OCI-M2 (cell line): ENCODE measurements around the gene DENND1B.
"Not testable (repeated sequence)": the region's sequence is repeated elsewhere in the genome, so short reads cannot be mapped to it uniquely, and the experiment has no call there.

Experiments
- DNase-seq: peaks from one replicate; lab custom pipeline; 2025; ENCODE audit not compliant: unreplicated experiment; lab: John Stamatoyannopoulos, UW

Gene DENND1B

GRCh38 chr1:197783510-197783948, 8.2 kb upstream of the DENND1B start:
- DNase-seq = no peak

DNA sequence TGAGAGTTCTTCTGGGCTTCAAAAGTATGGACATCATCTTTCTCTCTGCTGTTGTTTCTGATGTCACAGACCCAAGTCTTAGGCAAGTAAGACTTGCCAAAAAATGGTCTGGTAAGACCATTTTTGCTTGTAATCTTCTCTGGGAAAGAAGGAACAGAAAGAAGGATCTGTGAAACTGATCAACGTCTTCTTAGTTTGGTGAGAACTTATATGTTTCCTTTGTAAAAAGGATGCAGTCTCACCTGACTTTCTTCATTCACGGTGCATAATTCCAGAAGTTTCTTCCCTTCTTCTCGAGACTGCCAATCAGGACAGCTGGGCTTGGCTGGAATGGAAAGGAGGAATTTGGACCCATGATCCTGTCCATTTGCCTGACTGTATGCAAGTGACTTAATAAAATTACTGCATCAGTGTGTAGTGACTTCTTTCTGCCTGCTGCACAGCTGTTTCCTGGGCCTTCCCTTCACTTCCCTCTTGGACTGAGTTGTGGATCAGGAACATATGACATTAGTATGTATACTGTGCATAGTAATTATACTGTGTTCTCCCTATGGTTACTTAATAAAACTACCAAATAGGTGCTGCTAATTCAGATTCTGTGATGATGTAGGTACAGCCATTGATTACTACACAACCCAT, 7.6 kb upstream of the DENND1B start:
- DNase-seq = no peak

GRCh38 chr1:197781968-197782721, 6.9 kb upstream of the DENND1B start:
- DNase-seq = no peak

- no peak for DNase-seq
Measured at GRCh38 chr1:197779921-197780320, 4.6 kb upstream of the DENND1B start.

- DNase-seq = no peak
Measured at GRCh38 chr1:197778366-197778945, 3.2 kb upstream of the DENND1B start.

DNA sequence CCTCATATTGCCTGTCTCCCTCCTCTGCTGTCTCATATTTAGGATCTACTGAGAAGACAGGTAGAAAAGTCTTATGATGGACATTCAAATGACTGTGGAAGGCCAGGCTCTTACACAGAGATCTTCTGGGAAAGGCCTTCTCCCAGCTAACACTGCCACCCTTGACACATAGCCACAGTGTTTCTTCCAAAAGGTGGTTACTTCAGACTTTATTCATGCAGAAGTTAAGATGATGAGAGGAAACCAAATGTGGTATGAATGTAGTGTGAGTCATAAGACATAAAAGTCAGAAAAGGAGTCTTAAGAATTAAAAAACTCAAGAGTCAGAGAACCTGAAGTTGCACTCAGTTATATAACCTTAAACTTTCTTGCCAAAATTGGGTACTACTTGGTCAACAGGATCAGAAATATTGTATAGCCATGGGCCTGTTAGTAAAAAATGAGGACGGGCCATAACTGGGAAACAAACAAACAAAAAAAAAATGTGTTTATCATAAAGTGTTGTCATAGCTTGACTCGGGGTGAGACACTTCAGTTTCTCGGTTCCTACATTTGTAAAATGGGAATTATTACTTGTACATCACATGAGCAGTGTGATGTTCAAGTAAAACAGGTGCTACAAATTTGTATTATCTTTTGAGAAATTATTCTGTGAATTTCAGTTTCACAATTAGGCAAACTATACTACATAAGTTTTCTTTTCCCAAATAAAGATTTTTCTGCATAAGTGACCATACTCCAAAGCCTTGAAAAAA, 1.2 kb upstream of the DENND1B start:
- no peak for DNase-seq

- no peak for DNase-seq
Measured at GRCh38 chr1:197774466-197775281, 606 bp downstream of the DENND1B start.

DNA sequence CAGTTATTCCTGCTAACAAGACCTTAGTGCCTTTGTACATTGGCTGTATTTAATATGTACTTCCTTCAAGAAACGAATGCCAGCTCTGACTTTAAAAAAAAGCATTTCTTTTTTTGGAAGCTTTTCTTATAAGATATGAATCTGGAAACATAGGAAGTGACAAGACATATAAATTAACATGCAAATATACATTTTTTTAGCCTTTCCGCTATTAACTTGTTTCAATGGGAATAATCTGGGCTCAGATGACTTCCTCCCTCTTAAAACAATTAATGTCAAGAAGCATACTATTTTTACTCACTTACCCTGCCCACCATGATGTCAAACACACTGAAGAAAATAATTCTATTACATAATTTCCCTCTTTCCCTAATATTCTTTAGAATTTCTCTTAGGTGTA, 1.4 kb downstream of the DENND1B start:
- no peak for DNase-seq

GRCh38 chr1:197771904-197772556, 3.2 kb downstream of the DENND1B start:
- DNase-seq = no peak

- DNase-seq = no peak
Measured at GRCh38 chr1:197771386-197771785, 3.9 kb downstream of the DENND1B start.

DNA sequence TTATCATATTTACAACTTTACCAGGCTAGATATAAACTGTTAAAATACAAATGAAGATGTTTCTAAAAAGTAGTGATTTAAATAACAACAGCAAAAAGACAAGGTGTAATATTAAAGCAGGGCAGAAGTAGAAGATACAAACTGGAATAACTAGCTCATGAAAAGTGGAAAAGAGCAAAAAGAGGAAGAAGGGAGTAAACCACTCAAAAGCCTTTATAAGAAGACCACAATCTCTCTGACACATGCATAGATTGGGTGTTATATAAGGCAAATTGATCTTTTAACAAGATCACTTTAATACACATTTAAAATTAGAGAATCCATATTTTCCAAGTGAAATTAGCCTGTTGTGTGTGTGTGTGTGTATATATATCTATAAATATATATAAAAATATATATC, 5.0 kb downstream of the DENND1B start:
- no peak for DNase-seq

- no peak for DNase-seq
Measured at GRCh38 chr1:197769287-197769686, 6.0 kb downstream of the DENND1B start.

DNA sequence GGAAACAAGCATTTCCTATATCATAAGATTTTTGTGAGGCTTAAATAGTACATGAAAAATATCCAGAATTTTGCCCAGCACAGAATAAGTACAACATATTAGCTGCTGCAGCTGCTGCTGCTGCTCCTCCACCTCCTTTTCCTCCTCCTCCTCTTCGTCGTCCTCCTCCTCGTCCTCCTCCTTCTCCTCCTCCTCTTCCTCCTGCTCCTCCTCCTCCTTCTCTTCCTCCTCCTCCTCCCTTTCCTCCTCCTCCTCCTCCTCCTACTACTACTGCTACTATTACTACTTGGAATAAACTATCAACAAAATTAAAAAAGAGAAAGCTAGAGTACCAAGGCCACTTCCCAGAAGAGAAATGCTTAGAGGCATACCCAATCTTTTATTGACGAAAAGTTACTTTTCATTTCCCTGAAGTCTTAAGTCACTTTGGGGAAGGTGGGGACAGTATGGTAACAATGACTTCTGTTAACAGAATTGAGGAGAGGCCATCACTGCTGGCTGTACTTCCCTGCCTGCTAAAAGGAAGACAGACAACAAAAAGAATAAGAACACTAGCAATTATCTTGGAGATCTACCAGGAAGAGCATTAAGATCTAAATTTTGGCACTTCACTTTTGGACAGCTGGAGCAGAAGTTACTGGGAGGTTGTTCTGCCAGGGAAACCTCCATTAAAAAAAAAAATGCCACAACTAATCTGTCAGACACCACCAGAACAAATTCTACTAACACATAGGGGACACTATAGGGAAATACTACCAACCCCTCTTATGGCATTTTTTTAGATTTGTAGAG, 7.1 kb downstream of the DENND1B start:
- no peak for DNase-seq

GRCh38 chr1:197763769-197764168, 11.5 kb downstream of the DENND1B start:
- no peak for DNase-seq

- no peak for DNase-seq
Measured at GRCh38 chr1:197763307-197763706, 12.0 kb downstream of the DENND1B start.

DNA sequence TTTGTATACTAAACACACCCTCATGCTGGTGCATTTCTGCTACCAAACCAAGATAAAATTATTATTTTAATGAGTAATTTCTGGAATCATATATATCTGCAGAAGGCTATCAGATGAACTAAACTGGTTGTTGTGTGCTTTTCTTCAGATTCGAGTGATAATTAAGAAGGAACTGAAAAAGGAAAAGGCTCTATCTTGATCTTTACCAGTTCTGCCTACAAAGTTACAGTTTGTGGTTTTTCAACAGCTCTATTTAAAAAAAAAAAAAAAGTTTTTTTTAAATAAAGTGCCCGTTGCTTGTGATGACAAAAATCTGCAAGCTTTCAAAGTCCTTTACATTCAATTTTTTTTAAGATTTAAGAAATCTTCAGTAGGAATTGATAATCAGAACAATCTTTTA, 13.6 kb downstream of the DENND1B start:
- DNase-seq = no peak

GRCh38 chr1:197755553-197755952, 19.7 kb downstream of the DENND1B start:
- DNase-seq = not testable (repeated sequence)

GRCh38 chr1:197752652-197753164, 22.6 kb downstream of the DENND1B start:
- DNase-seq = not testable (repeated sequence)

- DNase-seq = no peak
Measured at GRCh38 chr1:197750366-197750765, 24.9 kb downstream of the DENND1B start.
